HCT116 (cell line): ENCODE data around the gene COL3A1. TPM values are rescaled to one million over a fixed set of nuclear protein-coding genes. Genes with fewer than 3 reads are reported as not detected.

Experiments
- ATAC-seq: fragments of 200-7000 bp; cut with Tn5 transposase; 2 replicates; pipeline ENCODE4 v1.9.1; 2020; ENCODE audit warnings: mild to moderate bottlenecking, moderate library complexity
- BruUV-seq: library from RNA; stranded (reverse); fragments of 400-500 nt; replicated peaks from 2 replicates; lab custom pipeline; 2021; lab: Mats Ljungman, UMichigan
- CTCF ChIA-PET: fragments of 300-600 bp; sonication (Branson Sonifier 250); formaldehyde crosslinking; loops from one replicate; lab custom pipeline; 2021; ENCODE audit warnings: antibody characterized with exemption; lab: Charles Lee
- POLR2A ChIA-PET: fragments of 300-600, 350-600 bp; sonication (Branson Sonifier 250); formaldehyde crosslinking; loops from one replicate; lab custom pipeline; 2021; ENCODE audit warnings: antibody characterized with exemption; lab: Charles Lee
- RAD21 ChIA-PET, 2 experiments: fragments of 300-600 bp; sonication (Branson Sonifier 250); formaldehyde crosslinking; loops; one replicate each; lab custom pipeline; 2023; ENCODE audit warnings: low total read pairs in 2 of 2; ENCODE audit not compliant: uncharacterized antibody in 2 of 2, unreplicated experiment in 2 of 2, low non-redundant PET in 1 of 2; lab: Charles Lee
- DNase-seq: peaks from one replicate; pipeline ENCODE4 v3.0.0-alpha.2; 2010; ENCODE audit warnings: low read depth, low spot score
- H2AFZ ChIP-seq: fragments of 200-600 bp; shearing (Covaris generic), sonication (generic); 2 replicates; pipeline ENCODE4 v1.6.1; 2017; ENCODE audit warnings: low read depth, mixed run types, mixed read lengths, antibody characterized with exemption, low read length; ENCODE audit not compliant: poor library complexity, severe bottlenecking
- H3K27ac ChIP-seq: 2 replicates; pipeline ENCODE4 v1.5.1; 2012; ENCODE audit warnings: low read depth, low read length
- H3K27me3 ChIP-seq: fragments of 200-600 bp; sonication (generic); 2 replicates; pipeline ENCODE4 v1.6.1; 2016; ENCODE audit warnings: mixed run types, low read length, mixed read lengths; ENCODE audit not compliant: insufficient read depth
- H3K36me3 ChIP-seq, 2 experiments: fragments of 200-500 bp in 1 of 2; fragments of 200-600 bp in 1 of 2; sonication (Bioruptor generic) in 1 of 2; sonication (generic) in 1 of 2; 2 replicates each; pipeline versions ENCODE4 v1.5.1 to v1.6.1; 2014 to 2016; ENCODE audit warnings: low read length in 2 of 2, inconsistent platforms in 1 of 2, mixed read lengths in 1 of 2, mixed run types in 1 of 2; ENCODE audit not compliant: insufficient read depth in 2 of 2, control insufficient read depth in 1 of 2
- H3K4me1 ChIP-seq, 2 experiments: fragments of 200-600 bp in 1 of 2; sonication (generic) in 1 of 2; 2 replicates each; pipeline versions ENCODE4 v1.5.1 to v1.6.1; 2012 to 2017; ENCODE audit warnings: low read length in 2 of 2, inconsistent platforms in 1 of 2, mild to moderate bottlenecking in 1 of 2, mixed read lengths in 1 of 2, mixed run types in 1 of 2, moderate library complexity in 1 of 2; ENCODE audit not compliant: insufficient read depth in 2 of 2, control insufficient read depth in 1 of 2
- H3K4me2 ChIP-seq: fragments of 200-600 bp; sonication (generic); 2 replicates; pipeline ENCODE4 v1.6.1; 2017; ENCODE audit warnings: mixed run types, low read length, mixed read lengths
- H3K4me3 ChIP-seq, 2 experiments: fragments of 200-600 bp in 1 of 2; sonication (generic) in 1 of 2; replicated peaks in 1 of 2; 2 replicates each; pipeline ENCODE4 v1.5.1; 2011 to 2016; ENCODE audit warnings: low read length in 2 of 2, control low read depth in 1 of 2, low read depth in 1 of 2, mild to moderate bottlenecking in 1 of 2, mixed read lengths in 1 of 2, mixed run types in 1 of 2
- H3K79me2 ChIP-seq: fragments of 200-600 bp; sonication (generic); 2 replicates; pipeline ENCODE4 v1.6.1; 2017; ENCODE audit warnings: mild to moderate bottlenecking, mixed run types, low read length, moderate library complexity, mixed read lengths; ENCODE audit not compliant: insufficient read depth
- H3K9ac ChIP-seq: fragments of 200-600 bp; sonication (generic); 2 replicates; pipeline ENCODE4 v1.6.1; 2016; ENCODE audit warnings: low read length, mixed read lengths
- H3K9me2 ChIP-seq: fragments of 200-600 bp; sonication (generic), shearing (Covaris generic); 2 replicates; pipeline ENCODE4 v1.6.1; 2017; ENCODE audit warnings: mixed run types, mild to moderate bottlenecking, moderate library complexity; ENCODE audit not compliant: insufficient read depth
- H3K9me3 ChIP-seq, 2 experiments: fragments of 200-500 bp in 1 of 2; fragments of 200-600 bp in 1 of 2; sonication (Bioruptor generic) in 1 of 2; sonication (generic) in 1 of 2; 2 replicates each; pipeline ENCODE4 v1.6.1; 2014 to 2017; ENCODE audit warnings: low read length in 2 of 2, mixed read lengths in 2 of 2, inconsistent platforms in 1 of 2, low read depth in 1 of 2, mild to moderate bottlenecking in 1 of 2, mixed run types in 1 of 2, moderate library complexity in 1 of 2; ENCODE audit not compliant: control insufficient read depth in 1 of 2, insufficient read depth in 1 of 2
- H4K20me1 ChIP-seq: fragments of 200-600 bp; sonication (generic), shearing (Covaris generic); 2 replicates; pipeline ENCODE4 v1.6.1; 2017; ENCODE audit warnings: mixed run types, mild to moderate bottlenecking, moderate library complexity; ENCODE audit not compliant: insufficient read depth
- CEBPB ChIP-seq: IDR thresholded peaks from 2 replicates; pipeline ENCODE4 v1.6.1; 2012; ENCODE audit warnings: low read depth
- CTCF ChIP-seq, 3 experiments: fragments of 200-600 bp in 1 of 3; sonication (generic) in 1 of 3; IDR thresholded peaks in 2 of 3; conservative IDR thresholded peaks in 1 of 3; 2 replicates each; pipeline ENCODE4 v1.5.1; 2012 to 2017; ENCODE audit warnings: low read depth in 2 of 3, low read length in 2 of 3, antibody characterized with exemption in 1 of 3, borderline replicate concordance in 1 of 3, control low read depth in 1 of 3, mild to moderate bottlenecking in 1 of 3, mixed read lengths in 1 of 3, mixed run types in 1 of 3, moderate library complexity in 1 of 3; ENCODE audit not compliant: insufficient read depth in 1 of 3
- EGR1 ChIP-seq: IDR thresholded peaks from 2 replicates; pipeline ENCODE4 v1.6.1; 2012; ENCODE audit warnings: low read depth
- EZH2 ChIP-seq: fragments of 200-600 bp; sonication (generic); IDR thresholded peaks from 2 replicates; pipeline ENCODE4 v1.6.1; 2017; ENCODE audit warnings: antibody characterized with exemption, mixed run types
- EZH2phosphoT487 ChIP-seq: fragments of 200-600 bp; IDR thresholded peaks from 2 replicates; pipeline ENCODE4 v1.6.1; 2018; ENCODE audit warnings: antibody characterized with exemption, borderline replicate concordance
- FOSL1 ChIP-seq: IDR thresholded peaks from 2 replicates; pipeline ENCODE4 v1.6.1; 2012; ENCODE audit warnings: low read depth
- RAD21 ChIP-seq: IDR thresholded peaks from 2 replicates; pipeline ENCODE4 v1.6.1; 2012; ENCODE audit warnings: low read depth, mild to moderate bottlenecking
- SIN3A ChIP-seq: IDR thresholded peaks from 2 replicates; pipeline ENCODE4 v1.6.1; 2012; ENCODE audit warnings: low read depth
- SRF ChIP-seq: IDR thresholded peaks from 2 replicates; pipeline ENCODE4 v1.6.1; 2012; ENCODE audit warnings: low read depth
- ZFX ChIP-seq: fragments of 450-650 bp; IDR thresholded peaks from 2 replicates; pipeline ENCODE4 v1.6.1; 2017
- intact Hi-C: fragments of 100-400 bp; cut with micrococcal nuclease; formaldehyde crosslinking; loops from 2 replicates; pipeline ENCODE4 v1.10.0; 2022
- total RNA-seq: library from RNA; stranded (reverse); gene quantifications from one replicate; pipeline ENCODE4 v1.2.1, GENCODE V29; 2021; ENCODE audit not compliant: unreplicated experiment
- TF ChIP-seq, protein P1 (sequence below): IDR thresholded peaks from 2 replicates; pipeline ENCODE4 v1.6.1; 2011; ENCODE audit warnings: mild to moderate bottlenecking, low read length, moderate library complexity; ENCODE audit not compliant: insufficient replicate concordance; ENCODE audit errors: extremely low read depth
- TF ChIP-seq, protein P2 (sequence below): IDR thresholded peaks from 2 replicates; pipeline ENCODE4 v1.6.1; 2012; ENCODE audit warnings: low read depth

Gene COL3A1
- total RNA-seq, 1 experiment from 2014 or later: 1.0 TPM

DNA sequence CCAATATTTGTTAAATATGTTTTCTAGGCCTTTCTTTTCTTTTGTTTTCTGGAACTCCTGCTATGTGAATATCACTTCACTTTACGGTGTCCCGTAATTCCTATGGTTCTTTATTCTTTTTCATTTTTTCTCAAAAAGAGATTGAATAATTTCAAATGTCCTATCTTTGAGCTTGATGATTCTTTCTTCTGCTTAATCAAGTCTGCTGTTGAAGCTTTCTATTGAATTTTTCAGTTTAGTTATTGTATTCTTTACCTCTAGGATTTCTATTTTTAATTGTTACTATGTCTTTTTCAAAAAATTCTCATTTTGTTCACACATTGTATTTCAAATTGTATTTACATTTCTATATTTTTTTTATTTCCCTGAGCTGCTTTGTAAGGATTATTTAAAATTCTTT, 45.5 kb upstream of the COL3A1 start:
- Histone ChIP-seq H2AFZ (no peak overlapping the region), H3K9me3 (no peaks in the 10 kb centered on the region; a peak in 1 of 4 replicates), H3K79me2 (no peaks in the 10 kb centered on the region), H3K27me3 (no peaks in the 10 kb centered on the region), H4K20me1 (no peaks in the 10 kb centered on the region), H3K36me3 (peaks cover 0 to 4% of the 10 kb centered on the region in 2 experiments; a peak in 1 of 4 replicates), H3K9me2 (no peaks in the 10 kb centered on the region), H3K4me1 (no peaks in the 10 kb centered on the region), H3K4me3 (no peak overlapping the region), H3K27ac (no peak overlapping the region), H3K4me2 (no peak overlapping the region), H3K9ac (no peak overlapping the region)
- DNase-seq: no peak
- ATAC-seq: no peak
- ChIA-PET POLR2A (no interaction called here), CTCF (no interaction called here), RAD21 (no interaction called here)
- intact Hi-C loops: no loop called here
- BruUV-seq: no TSS peak
- TF ChIP-seq RAD21 (no peak), EZH2phosphoT487 (no peak), ZFX (no peak), EGR1 (no peak), SRF (no peak), CEBPB (no peak), EZH2 (no peak), FOSL1 (no peak), SIN3A (no peak), CTCF (IDR thresholded peaks at IDR 0.05 in 2 of 3, conservative IDR thresholded peaks at IDR 0.05 in 1 of 3; ENCODE audit: borderline replicate concordance in 1 of 3, insufficient read depth in 1 of 3, low read depth in 2 of 3, low read length in 2 of 3) (no peak)
- TF ChIP-seq, protein P1, sequence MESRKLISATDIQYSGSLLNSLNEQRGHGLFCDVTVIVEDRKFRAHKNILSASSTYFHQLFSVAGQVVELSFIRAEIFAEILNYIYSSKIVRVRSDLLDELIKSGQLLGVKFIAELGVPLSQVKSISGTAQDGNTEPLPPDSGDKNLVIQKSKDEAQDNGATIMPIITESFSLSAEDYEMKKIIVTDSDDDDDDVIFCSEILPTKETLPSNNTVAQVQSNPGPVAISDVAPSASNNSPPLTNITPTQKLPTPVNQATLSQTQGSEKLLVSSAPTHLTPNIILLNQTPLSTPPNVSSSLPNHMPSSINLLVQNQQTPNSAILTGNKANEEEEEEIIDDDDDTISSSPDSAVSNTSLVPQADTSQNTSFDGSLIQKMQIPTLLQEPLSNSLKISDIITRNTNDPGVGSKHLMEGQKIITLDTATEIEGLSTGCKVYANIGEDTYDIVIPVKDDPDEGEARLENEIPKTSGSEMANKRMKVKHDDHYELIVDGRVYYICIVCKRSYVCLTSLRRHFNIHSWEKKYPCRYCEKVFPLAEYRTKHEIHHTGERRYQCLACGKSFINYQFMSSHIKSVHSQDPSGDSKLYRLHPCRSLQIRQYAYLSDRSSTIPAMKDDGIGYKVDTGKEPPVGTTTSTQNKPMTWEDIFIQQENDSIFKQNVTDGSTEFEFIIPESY: no peak
- TF ChIP-seq, protein P2, sequence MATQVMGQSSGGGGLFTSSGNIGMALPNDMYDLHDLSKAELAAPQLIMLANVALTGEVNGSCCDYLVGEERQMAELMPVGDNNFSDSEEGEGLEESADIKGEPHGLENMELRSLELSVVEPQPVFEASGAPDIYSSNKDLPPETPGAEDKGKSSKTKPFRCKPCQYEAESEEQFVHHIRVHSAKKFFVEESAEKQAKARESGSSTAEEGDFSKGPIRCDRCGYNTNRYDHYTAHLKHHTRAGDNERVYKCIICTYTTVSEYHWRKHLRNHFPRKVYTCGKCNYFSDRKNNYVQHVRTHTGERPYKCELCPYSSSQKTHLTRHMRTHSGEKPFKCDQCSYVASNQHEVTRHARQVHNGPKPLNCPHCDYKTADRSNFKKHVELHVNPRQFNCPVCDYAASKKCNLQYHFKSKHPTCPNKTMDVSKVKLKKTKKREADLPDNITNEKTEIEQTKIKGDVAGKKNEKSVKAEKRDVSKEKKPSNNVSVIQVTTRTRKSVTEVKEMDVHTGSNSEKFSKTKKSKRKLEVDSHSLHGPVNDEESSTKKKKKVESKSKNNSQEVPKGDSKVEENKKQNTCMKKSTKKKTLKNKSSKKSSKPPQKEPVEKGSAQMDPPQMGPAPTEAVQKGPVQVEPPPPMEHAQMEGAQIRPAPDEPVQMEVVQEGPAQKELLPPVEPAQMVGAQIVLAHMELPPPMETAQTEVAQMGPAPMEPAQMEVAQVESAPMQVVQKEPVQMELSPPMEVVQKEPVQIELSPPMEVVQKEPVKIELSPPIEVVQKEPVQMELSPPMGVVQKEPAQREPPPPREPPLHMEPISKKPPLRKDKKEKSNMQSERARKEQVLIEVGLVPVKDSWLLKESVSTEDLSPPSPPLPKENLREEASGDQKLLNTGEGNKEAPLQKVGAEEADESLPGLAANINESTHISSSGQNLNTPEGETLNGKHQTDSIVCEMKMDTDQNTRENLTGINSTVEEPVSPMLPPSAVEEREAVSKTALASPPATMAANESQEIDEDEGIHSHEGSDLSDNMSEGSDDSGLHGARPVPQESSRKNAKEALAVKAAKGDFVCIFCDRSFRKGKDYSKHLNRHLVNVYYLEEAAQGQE: no peak
